HG03135 (cell line): ENCODE measurements around the gene ZBTB47.

Source experiments
- ATAC-seq: cut with Tn5 transposase; IDR thresholded peaks from one replicate; pipeline ENCODE4 v1.9.1; 2021; ENCODE audit warnings: mild to moderate bottlenecking, moderate library complexity; ENCODE audit not compliant: unreplicated experiment

ZBTB47 gene

GRCh38 chr3:42711491-42712343, 58.2 kb downstream of the ZBTB47 start:
- no peak for ATAC-seq

GRCh38 chr3:42712344-42712648, 58.8 kb downstream of the ZBTB47 start:
- ATAC-seq = no peak

DNA sequence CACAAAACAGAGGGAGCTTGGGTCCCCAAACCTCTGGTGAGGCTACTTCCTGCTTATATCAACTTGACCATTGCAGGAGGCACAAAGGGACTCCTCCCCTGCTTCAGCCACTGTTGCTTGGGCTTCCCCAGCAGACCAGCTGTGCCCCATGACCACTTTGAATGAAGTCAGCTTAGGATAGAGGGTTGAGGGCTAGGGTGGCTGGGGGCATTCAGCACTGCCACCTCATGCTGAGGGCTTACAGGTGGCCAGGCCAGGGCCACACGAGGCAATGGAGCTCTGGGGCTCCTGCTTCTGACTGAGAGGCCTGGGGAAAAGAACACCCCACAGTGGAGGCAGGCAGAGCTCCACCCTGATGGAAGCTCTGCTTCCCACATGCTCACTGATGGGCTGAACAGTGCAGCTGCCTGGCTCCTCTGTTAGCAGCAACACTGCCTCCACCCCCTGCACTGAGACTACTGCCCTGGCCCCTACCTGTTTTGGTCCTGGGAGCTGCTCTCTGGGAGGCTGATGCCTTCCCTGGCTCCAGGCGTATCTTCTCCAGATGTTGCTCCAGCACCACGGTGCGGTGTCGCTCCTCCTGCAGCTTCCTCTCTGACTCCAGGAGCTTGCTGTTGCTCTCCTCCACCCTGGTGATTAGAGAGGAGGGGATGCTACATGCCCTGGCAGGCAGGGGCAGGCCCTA, 59.3 kb downstream of the ZBTB47 start:
- no peak for ATAC-seq

DNA sequence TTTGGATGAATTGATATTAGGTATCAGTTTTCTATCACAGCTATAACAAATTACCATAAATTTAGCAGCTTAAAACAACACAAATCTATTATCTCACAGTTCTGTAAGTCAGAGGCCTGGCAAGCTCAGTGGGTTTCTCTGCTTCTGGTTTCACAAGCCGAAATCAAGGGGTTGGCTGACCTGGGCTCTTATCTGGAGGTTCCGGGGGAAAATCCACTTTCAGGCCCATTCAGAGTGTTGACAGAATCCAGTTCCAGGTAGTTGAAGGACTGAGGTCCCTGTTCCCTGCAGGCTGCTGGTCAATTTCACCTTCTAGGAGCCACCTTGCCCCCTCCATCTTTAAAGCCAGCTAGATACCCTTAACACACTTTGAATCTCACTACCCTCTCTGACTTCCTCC, 60.2 kb downstream of the ZBTB47 start:
- ATAC-seq = no peak

DNA sequence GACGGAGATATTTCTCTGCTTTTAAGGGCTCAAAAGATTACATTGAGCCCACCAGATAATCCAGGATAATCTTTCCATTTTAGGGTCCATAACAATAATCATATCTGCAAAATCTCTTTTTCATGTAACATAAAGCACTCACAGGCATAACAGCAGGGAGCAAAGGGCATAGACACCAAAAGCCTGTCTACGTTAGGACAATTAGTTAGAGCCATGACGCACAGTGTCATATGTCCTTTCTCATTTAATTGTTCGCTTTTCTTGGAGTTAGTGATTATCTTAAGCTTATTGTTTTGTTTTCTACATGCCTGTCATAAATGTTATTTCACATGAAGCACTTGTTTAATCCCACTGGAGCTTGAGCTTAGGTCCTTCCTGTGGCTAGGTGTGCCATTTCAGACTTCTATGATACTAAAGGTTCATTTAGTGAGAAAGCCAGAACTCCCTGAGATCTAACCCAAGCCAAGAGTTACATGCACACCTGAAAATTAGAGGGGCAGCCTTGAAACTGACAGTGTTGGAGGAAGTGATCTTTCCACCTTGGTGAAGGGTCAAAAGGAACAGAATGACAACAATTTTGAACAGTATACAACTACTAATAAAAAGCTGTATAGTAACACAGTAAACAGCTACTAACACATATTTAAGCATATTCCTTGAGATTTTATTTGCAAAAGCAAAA, 60.8 kb downstream of the ZBTB47 start:
- no peak for ATAC-seq
